OCI-LY3 (cell line): Measurements from ENCODE around the gene PBX4.

Source experiments
- H2AFZ ChIP-seq: fragments of 200-600, 300-600 bp; shearing (Covaris generic); 2 replicates; pipeline ENCODE4 v1.6.0; 2014; ENCODE audit warnings: antibody characterized with exemption, low read depth, low read length
- H3K27ac ChIP-seq: fragments of 200-600, 300-600 bp; sonication (generic); 2 replicates; pipeline ENCODE4 v1.5.1; 2014; ENCODE audit warnings: mild to moderate bottlenecking, low read length, moderate library complexity, mixed read lengths
- H3K27me3 ChIP-seq: fragments of 200-600, 300-600 bp; sonication (generic); 2 replicates; pipeline ENCODE4 v1.6.1; 2014; ENCODE audit warnings: low read depth, low read length, mixed read lengths
- H3K36me3 ChIP-seq: fragments of 200-600, 300-600 bp; sonication (generic); replicated peaks from 2 replicates; pipeline ENCODE3; 2014; ENCODE audit warnings: low read depth, low read length, mixed read lengths
- H3K4me1 ChIP-seq: fragments of 300-600, 200-600 bp; sonication (generic); 2 replicates; pipeline ENCODE4 v1.6.1; 2014; ENCODE audit warnings: low read length, mixed read lengths
- H3K4me2 ChIP-seq: fragments of 200-600, 300-600 bp; sonication (generic); 2 replicates; pipeline ENCODE4 v1.6.1; 2014; ENCODE audit warnings: low read length, mixed read lengths
- H3K4me3 ChIP-seq: fragments of 300-600, 200-600 bp; sonication (generic); 2 replicates; pipeline ENCODE4 v1.5.1; 2014; ENCODE audit warnings: antibody characterized with exemption, mild to moderate bottlenecking, low read length, moderate library complexity
- H3K79me2 ChIP-seq: fragments of 300-600, 200-600 bp; shearing (Covaris generic); 2 replicates; pipeline ENCODE4 v1.6.1; 2014; ENCODE audit warnings: mild to moderate bottlenecking, low read length, mixed read lengths
- H3K9ac ChIP-seq: fragments of 300-600, 200-600 bp; shearing (Covaris generic); 2 replicates; pipeline ENCODE4 v1.6.0; 2014; ENCODE audit warnings: mild to moderate bottlenecking, low read length, moderate library complexity
- H3K9me3 ChIP-seq: fragments of 200-600, 300-600 bp; shearing (Covaris generic); 2 replicates; pipeline ENCODE4 v1.6.1; 2014; ENCODE audit warnings: low read length, mixed read lengths; ENCODE audit not compliant: insufficient read depth
- H4K20me1 ChIP-seq: fragments of 200-600, 300-600 bp; sonication (generic); 2 replicates; pipeline ENCODE4 v1.6.1; 2016; ENCODE audit warnings: low read length, mixed read lengths; ENCODE audit not compliant: insufficient read depth
- EZH2phosphoT487 ChIP-seq: fragments of 200-600 bp; shearing (Covaris generic); IDR thresholded peaks from 2 replicates; pipeline ENCODE4 v1.6.1; 2018; ENCODE audit warnings: antibody characterized with exemption, mixed run types, low read depth
- TF ChIP-seq, protein P1 (sequence below): fragments of 200-600, 300-600 bp; sonication (generic); IDR thresholded peaks from 2 replicates; pipeline ENCODE4 v1.5.1; 2014; ENCODE audit warnings: antibody characterized with exemption, low read length, low read depth

Gene PBX4

DNA sequence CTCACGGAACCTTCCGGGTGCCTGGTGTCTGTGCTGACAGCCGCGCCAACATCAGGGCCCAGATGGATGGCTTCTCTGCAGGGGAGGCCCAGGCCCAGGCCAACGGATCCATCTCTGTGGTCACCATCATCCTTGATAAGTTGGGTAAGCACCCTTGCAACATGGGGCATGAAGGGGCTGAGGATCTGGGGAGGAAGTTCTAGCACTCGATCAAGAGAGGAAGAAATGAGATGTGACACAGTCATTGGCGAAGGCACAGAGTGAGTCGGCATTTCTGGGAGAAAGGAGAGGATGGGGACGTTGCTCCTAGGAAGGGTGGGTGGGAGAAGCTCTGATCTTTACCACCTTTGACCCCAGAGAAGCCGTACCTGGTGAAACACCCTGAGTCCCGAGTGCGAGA, 76.0 kb downstream of the PBX4 start:
- no peak overlapping the region for H3K4me2 ChIP-seq
- no peaks in the 10 kb centered on the region for H3K36me3 ChIP-seq
- H4K20me1 ChIP-seq, result no peaks in the 10 kb centered on the region
- H3K9ac ChIP-seq, result no peak overlapping the region
- no peak overlapping the region for H3K4me3 ChIP-seq
- H3K4me1 ChIP-seq, result no peaks in the 10 kb centered on the region
- H3K27ac ChIP-seq, result no peak overlapping the region
- no peak overlapping the region for H2AFZ ChIP-seq
- H3K79me2 ChIP-seq, result no peaks in the 10 kb centered on the region
- TF ChIP-seq, protein P1, sequence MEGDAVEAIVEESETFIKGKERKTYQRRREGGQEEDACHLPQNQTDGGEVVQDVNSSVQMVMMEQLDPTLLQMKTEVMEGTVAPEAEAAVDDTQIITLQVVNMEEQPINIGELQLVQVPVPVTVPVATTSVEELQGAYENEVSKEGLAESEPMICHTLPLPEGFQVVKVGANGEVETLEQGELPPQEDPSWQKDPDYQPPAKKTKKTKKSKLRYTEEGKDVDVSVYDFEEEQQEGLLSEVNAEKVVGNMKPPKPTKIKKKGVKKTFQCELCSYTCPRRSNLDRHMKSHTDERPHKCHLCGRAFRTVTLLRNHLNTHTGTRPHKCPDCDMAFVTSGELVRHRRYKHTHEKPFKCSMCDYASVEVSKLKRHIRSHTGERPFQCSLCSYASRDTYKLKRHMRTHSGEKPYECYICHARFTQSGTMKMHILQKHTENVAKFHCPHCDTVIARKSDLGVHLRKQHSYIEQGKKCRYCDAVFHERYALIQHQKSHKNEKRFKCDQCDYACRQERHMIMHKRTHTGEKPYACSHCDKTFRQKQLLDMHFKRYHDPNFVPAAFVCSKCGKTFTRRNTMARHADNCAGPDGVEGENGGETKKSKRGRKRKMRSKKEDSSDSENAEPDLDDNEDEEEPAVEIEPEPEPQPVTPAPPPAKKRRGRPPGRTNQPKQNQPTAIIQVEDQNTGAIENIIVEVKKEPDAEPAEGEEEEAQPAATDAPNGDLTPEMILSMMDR, result no peak
- no peak for TF ChIP-seq EZH2phosphoT487
- H3K27me3 ChIP-seq, result no peaks in the 10 kb centered on the region
- no peaks in the 10 kb centered on the region for H3K9me3 ChIP-seq

DNA sequence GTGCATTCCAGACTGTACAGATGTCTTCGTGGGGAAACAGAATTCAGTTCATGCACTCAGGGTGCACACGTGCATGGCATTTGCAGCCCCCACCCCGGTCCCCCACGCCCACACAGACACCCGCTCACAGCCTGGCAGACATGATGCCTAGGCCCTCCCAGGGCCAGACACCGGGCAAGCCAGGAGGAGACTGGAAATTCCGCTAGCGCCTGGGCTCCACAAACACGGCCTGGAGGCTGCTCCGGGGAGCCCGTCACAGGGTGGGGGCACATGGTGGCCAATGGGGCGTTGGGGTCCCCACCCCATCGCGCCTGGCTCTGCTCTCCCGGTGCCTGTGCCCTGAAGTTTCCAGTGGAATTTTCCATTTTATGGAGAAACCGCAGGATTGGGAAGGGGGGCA, 76.9 kb downstream of the PBX4 start:
- Histone ChIP-seq H3K79me2 (no peaks in the 10 kb centered on the region), H3K9me3 (no peaks in the 10 kb centered on the region), H3K27me3 (no peaks in the 10 kb centered on the region), H3K4me2 (no peak overlapping the region), H3K36me3 (no peaks in the 10 kb centered on the region), H3K9ac (no peak overlapping the region), H3K27ac (no peak overlapping the region), H4K20me1 (no peaks in the 10 kb centered on the region), H2AFZ (no peak overlapping the region), H3K4me3 (no peak overlapping the region), H3K4me1 (no peaks in the 10 kb centered on the region)
- TF ChIP-seq, protein P1, result no peak
- TF ChIP-seq EZH2phosphoT487, result no peak

DNA sequence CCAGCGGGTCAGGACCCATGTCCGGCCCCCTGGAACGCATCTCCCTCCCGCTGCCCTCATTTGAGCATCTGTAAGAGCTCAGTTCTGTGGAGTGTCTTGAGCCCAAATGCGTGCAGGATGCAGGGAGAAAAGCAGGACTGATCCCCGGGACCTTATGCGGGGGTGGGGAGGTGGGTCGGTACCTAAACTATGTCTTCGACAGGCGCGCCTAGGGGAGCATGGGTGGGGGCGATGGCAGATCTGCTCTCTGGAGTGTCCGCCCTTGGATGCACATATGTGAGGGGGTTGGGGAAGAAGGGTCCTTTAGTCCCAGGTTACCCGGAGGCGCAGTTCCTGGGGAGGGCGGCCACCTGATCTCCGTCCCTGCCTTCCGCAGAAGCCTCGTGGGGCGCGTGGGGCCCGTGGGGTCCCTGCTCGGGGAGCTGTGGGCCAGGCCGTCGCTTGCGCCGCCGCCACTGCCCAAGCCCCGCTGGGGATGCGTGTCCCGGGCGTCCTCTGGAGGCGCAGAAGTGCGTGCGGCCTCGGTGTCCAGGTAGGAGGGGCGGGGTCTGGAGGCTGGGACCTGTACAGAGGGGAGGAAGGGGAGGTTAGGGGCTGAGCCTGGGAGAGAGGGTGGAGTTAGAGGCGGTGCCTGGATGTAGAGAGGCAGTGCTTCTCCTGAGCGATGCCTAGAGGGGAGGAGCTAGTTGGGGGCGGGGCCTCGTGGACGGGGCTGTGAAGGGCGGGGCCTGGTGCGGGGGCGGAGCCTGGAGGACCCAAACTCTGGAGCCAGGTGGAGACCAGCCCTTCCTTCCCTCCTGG, 77.6 kb downstream of the PBX4 start:
- no peak overlapping the region for H3K4me3 ChIP-seq
- H3K4me2 ChIP-seq, result no peak overlapping the region
- no peak for TF ChIP-seq EZH2phosphoT487
- TF ChIP-seq, protein P1, result no peak
- no peak overlapping the region for H3K9ac ChIP-seq
- no peaks in the 10 kb centered on the region for H3K4me1 ChIP-seq
- no peaks in the 10 kb centered on the region for H3K79me2 ChIP-seq
- H3K9me3 ChIP-seq, result no peaks in the 10 kb centered on the region
- H3K36me3 ChIP-seq, result no peaks in the 10 kb centered on the region
- no peaks in the 10 kb centered on the region for H3K27me3 ChIP-seq
- no peak overlapping the region for H2AFZ ChIP-seq
- no peak overlapping the region for H3K27ac ChIP-seq
- H4K20me1 ChIP-seq, result no peaks in the 10 kb centered on the region

DNA sequence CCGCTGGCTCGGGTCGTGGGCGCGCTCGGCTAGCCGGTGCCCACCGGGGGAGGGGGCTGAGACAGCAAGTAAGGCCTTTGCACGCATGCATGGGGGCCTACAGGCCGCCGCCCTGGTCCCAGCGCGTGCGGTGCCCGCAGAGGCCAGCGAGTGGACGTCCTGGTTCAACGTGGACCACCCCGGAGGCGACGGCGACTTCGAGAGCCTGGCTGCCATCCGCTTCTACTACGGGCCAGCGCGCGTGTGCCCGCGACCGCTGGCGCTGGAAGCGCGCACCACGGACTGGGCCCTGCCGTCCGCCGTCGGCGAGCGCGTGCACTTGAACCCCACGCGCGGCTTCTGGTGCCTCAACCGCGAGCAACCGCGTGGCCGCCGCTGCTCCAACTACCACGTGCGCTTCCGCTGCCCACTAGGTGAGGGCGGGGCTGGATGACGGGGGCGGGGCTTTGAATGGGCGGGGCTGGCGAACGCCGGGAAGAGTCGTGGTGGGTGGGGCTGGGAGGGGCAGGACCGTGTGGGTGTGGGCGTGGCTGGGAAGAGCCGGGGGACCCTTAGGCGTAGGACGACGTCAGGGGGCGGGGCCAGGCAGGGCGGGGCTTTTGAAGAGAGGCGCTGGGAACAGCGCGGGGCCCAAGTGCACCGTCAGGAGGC, 78.3 kb downstream of the PBX4 start:
- TF ChIP-seq EZH2phosphoT487, result no peak
- TF ChIP-seq, protein P1, result no peak
- Histone ChIP-seq H3K4me1 (no peaks in the 10 kb centered on the region), H2AFZ (no peak overlapping the region), H3K36me3 (no peaks in the 10 kb centered on the region), H3K4me2 (no peak overlapping the region), H4K20me1 (no peaks in the 10 kb centered on the region), H3K9ac (no peak overlapping the region), H3K27ac (no peak overlapping the region), H3K27me3 (no peaks in the 10 kb centered on the region), H3K9me3 (no peaks in the 10 kb centered on the region), H3K79me2 (no peaks in the 10 kb centered on the region), H3K4me3 (no peak overlapping the region)
